T47D (cell line): ENCODE data around the gene ZFP90.

Experiments
- DNase-seq, 2 experiments: peaks; one replicate each; pipeline versions ENCODE4 v3.0.0 to v3.0.0-alpha.2; 2011 to 2012; ENCODE audit warnings: low read depth in 1 of 2, low spot score in 1 of 2
- JUND ChIP-seq: IDR thresholded peaks from 2 replicates; pipeline ENCODE4 v1.6.1; 2012; ENCODE audit warnings: low read depth
- in situ Hi-C: cut with HindIII; loops from 2 replicates; pipeline ENCODE4 v1.10.0; 2016; ENCODE audit warnings: low sequenced_read_pairs, low pct_unique_long_range_greater_than_20kb

Gene ZFP90

DNA sequence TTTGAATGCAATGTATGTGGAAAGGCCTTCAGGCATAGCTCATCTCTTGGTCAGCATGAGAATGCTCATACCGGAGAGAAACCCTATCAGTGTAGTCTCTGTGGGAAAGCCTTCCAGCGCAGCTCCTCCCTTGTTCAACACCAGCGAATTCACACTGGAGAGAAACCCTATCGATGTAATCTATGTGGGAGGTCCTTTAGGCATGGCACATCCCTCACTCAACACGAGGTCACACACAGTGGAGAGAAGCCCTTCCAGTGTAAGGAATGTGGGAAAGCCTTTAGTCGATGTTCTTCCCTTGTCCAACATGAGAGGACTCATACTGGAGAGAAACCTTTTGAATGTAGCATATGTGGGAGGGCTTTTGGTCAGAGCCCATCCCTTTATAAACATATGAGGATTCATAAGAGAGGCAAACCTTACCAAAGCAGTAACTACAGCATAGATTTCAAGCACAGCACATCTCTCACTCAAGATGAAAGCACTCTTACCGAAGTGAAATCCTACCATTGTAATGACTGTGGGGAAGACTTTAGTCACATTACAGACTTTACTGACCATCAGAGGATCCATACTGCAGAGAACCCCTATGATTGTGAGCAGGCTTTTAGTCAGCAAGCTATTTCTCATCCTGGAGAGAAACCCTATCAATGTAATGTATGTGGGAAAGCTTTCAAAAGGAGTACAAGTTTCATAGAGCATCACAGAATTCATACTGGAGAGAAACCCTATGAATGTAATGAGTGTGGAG is 24.7 kb downstream of the ZFP90 start:
- no peak for TF ChIP-seq JUND
- no peak for DNase-seq
- in situ Hi-C loops, result no loop called here

GRCh38 chr16:68564382-68564985 is 25.4 kb downstream of the ZFP90 start:
- peak in 1 of 2 experiments; percentile 32 for DNase-seq
- no peak for TF ChIP-seq JUND
- in situ Hi-C loops, result no loop called here

- TF ChIP-seq JUND, result no peak
- in situ Hi-C loops, result no loop called here
- no peak for DNase-seq
These were observed 35.4 kb downstream of the ZFP90 start for GRCh38 chr16:68574479-68574878.

DNA sequence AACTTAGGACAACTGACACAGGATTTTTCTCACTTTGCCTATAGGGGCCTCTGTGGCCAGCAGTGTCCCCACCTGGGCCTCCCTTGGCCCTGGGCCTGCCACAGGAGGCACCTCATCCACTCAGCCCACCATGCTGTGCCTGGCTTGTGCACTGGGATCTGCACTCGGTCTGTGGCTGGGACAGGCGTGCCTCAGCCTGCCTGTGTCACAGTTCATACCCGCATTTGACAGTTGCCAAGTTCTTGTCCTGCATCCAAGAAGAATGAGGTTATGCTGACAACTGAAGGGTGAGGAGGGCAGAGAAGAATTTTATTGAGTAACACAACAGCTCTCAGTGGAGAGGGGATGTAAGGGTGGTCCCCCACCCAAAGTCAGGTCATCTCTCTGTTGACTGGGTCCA is 36.0 kb downstream of the ZFP90 start:
- DNase-seq, result no peak
- in situ Hi-C loops, result no loop called here
- TF ChIP-seq JUND, result no peak

GRCh38 chr16:68577352-68577853 is 38.3 kb downstream of the ZFP90 start:
- in situ Hi-C loops, result no loop called here
- no peak for TF ChIP-seq JUND
- DNase-seq, result no peak

DNA sequence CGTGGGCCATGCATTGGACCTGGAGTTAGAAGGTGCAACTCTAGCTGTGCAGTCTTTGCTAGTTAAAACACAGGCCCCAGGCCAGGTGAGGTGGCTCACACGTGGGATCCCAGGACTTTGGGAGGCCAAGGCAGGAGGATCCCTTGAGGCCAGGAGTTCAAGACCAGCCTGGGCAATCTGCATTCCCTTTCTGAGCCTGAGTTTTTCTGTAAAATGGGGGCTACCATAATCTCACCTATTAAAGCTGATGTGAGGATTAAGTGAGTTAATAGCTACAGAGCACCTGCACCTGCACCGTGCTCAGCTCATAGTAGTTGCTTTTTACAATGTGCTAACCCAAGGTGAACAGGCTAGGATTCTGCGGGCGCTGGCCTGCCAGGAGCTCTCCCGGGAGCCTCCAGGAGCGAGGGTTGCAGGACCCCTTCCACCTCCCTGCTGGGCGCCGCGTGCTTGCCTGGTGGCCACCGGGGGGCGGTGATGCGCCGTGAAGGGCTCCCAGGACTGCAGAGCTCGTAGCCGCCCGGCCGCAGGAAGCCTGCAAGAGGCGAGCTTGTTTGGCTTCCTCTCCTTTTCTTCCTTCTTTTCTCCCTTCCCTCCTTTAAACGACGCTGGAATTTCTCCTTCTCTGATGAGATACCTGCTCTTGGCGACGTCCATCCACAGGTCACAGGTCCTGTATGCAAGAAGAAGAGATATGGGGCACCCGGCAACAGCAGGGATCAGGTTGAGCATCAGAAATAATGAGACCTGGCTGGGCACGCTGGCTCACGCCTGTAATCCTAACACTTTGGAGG is 51.3 kb downstream of the ZFP90 start:
- no peak for TF ChIP-seq JUND
- DNase-seq, result peak; percentile 74 to 75
- in situ Hi-C loops, result no loop called here

GRCh38 chr16:68592466-68593337 is 53.6 kb downstream of the ZFP90 start:
- TF ChIP-seq JUND, result no peak
- DNase-seq, result peak; percentile 21 to 64
- in situ Hi-C loops, result no loop called here

DNA sequence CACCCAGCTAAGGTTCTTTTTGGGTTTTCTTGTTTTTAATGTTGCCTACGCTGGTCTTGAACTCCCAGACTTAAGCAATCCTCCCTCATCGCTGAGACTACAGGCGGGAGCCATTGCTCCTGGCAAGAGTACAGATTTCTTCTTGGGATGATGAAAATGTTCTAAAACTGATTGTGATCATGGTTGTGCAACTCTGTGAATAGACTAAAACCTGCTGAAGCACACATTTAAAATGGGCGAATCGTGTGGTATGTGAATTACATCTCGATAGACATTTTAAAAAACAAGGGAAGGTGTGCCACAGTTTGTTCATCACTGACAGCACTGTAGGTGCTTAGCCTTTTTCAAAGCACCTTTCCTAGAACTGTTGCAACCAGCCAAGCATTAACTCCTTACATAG is 57.2 kb downstream of the ZFP90 start:
- in situ Hi-C loops, result no loop called here
- DNase-seq, result no peak
- TF ChIP-seq JUND, result no peak

DNA sequence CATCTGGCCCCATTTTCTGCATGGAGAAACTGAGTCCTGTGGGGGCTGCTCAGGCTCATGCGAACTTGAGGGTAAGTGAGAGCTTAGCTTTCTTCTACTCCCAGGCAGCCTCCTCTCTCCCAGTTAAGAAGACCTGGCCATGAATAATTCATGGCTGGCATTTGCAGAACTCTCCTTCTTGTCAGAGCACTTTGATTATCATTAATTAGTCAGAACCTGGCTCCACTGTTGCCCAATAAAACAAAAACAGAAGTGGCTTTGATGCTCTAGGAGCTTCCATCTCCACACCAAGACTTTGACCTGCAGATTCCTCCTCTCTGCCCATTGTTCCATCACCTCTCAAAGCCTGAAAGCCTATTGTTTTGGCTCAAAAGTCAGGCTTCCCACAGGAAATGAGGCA is 60.5 kb downstream of the ZFP90 start:
- no peak for TF ChIP-seq JUND
- in situ Hi-C loops, result no loop called here

GRCh38 chr16:68605746-68606145 is 66.7 kb downstream of the ZFP90 start:
- in situ Hi-C loops, result no loop called here
- TF ChIP-seq JUND, result no peak
- no peak for DNase-seq

More for the DNA sequence above, 60.5 kb downstream of the ZFP90 start:
- DNase-seq, result no peak

- no peak for DNase-seq
- in situ Hi-C loops, result no loop called here
These were observed 68.4 kb downstream of the ZFP90 start for GRCh38 chr16:68607443-68607842.

DNA sequence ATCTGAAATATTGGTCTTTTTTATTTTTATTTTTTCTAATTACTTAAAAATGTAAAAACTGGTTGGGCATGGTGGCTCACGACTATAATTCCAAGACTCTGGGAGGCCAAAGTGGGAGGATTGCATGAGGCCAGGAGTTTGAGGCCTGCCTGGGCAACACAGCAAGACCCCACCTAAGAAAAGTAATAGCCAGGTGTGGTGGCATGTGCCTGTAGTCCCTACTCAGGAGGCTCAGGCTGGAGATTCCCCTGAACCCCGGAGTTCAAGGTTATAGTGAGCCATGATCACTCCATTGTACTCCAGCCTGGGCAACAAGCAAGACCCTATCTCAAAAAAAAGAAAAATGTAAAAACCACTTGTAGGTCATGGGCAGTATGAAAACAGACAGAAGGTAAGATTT is 69.2 kb downstream of the ZFP90 start:
- DNase-seq, result no peak
- in situ Hi-C loops, result no loop called here
- TF ChIP-seq JUND, result no peak

More at GRCh38 chr16:68607443-68607842, 68.4 kb downstream of the ZFP90 start:
- no peak for TF ChIP-seq JUND
